ENCODE results near the gene PAPPA2.
"Not testable (repeated sequence)": the region's sequence is repeated elsewhere in the genome, so short reads cannot be mapped to it uniquely, and the experiment has no call there.

The PAPPA2 gene

DNA sequence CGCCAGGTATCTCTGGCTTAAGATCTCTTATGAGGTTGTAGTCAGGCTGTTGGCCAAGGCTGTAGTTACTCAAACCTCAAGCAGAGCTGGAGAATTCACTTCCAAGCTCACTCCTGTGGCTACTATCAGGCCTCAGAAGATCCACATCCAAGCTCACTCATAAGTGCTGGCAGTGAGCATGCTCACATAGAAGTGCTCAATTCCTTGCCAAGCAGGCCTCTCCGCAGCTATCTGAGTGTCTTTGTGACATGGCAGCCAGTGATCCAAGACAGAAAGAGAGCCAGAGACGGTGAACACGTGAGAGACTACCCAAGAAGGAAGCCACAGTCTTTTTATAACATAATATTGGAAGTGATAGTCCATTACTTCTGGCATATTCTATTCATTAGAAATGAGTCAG is 278.2 kb downstream of the PAPPA2 start:
- TF ChIP-seq GATA1 (IDR thresholded peaks at IDR 0.05; ENCODE audit: low read depth, low read length) (no peak), POLR2A (IDR thresholded peaks at IDR 0.05; ENCODE audit: low read length) (no peak)

GRCh38 chr1:176742322-176742721 is 279.3 kb downstream of the PAPPA2 start:
- DNase-seq, result no peak
- TF ChIP-seq POLR2A (IDR thresholded peaks at IDR 0.05; ENCODE audit: low read length) (no peak), GATA1 (IDR thresholded peaks at IDR 0.05; ENCODE audit: low read depth, low read length) (no peak)

More for the DNA sequence above, 278.2 kb downstream of the PAPPA2 start:
- no peak for DNase-seq

GRCh38 chr1:176744142-176744541 is 281.2 kb downstream of the PAPPA2 start:
- TF ChIP-seq GATA1 (IDR thresholded peaks at IDR 0.05; ENCODE audit: low read depth, low read length) (no peak), POLR2A (IDR thresholded peaks at IDR 0.05; ENCODE audit: low read length) (no peak)
- no peak for DNase-seq

- no peak for DNase-seq
- no peak for TF ChIP-seq GATA1 (IDR thresholded peaks at IDR 0.05; ENCODE audit: low read depth, low read length)
- TF ChIP-seq POLR2A (IDR thresholded peaks at IDR 0.05; ENCODE audit: low read length), result no peak
These were observed 283.0 kb downstream of the PAPPA2 start for GRCh38 chr1:176745945-176746344.

- TF ChIP-seq GATA1 (IDR thresholded peaks at IDR 0.05; ENCODE audit: low read depth, low read length), result no peak
- no peak for TF ChIP-seq POLR2A (IDR thresholded peaks at IDR 0.05; ENCODE audit: low read length)
- DNase-seq, result no peak
These were observed 289.5 kb downstream of the PAPPA2 start for GRCh38 chr1:176752505-176752904.

- DNase-seq, result no peak
- TF ChIP-seq GATA1 (IDR thresholded peaks at IDR 0.05; ENCODE audit: low read depth, low read length) (no peak), POLR2A (IDR thresholded peaks at IDR 0.05; ENCODE audit: low read length) (no peak)
These were observed 291.7 kb downstream of the PAPPA2 start for GRCh38 chr1:176754676-176755075.

DNA sequence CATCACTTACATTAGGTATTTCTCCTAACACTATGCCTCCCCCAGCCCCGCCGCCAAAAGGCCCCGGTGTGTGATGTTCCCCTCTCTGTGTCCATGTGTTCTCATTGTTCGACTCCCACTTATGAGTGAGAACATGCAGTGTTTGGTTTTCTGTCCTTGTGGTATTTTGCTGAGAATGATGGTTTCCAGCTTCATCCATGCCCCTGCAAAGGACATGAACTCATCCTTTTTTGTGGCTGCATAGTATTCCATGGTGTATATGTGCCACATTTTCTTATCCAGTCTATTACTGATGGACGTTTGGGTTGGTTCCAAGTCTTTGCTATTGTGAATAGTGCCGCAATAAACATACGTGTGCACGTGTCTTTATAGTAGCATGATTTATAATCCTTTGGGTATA is 293.8 kb downstream of the PAPPA2 start:
- DNase-seq, result not testable (repeated sequence)

GRCh38 chr1:176765608-176766007 is 302.6 kb downstream of the PAPPA2 start:
- DNase-seq, result no peak
- TF ChIP-seq GATA1 (IDR thresholded peaks at IDR 0.05; ENCODE audit: low read depth, low read length) (no peak), POLR2A (IDR thresholded peaks at IDR 0.05; ENCODE audit: low read length) (no peak)

DNA sequence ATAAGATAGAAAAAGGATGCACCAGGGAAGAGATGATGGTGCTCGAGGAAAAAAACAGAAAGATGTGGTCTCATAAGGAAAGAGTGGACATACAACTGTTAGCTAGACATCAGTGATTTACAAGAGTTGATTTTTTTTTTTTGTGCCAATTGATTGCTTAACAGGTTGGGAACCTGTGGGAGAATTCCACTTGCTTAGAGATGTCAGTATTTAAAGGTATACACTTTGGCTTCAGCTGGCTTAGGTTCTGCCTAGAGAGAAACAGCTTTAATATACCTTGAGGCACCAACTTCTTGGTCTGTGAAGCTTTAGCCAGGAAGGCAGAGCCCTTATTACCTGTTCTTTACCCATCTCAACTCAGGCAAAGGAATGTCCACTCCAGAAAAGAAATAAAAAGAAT is 303.8 kb downstream of the PAPPA2 start:
- no peak for TF ChIP-seq POLR2A (IDR thresholded peaks at IDR 0.05; ENCODE audit: low read length)
- TF ChIP-seq GATA1 (IDR thresholded peaks at IDR 0.05; ENCODE audit: low read depth, low read length), result no peak

GRCh38 chr1:176767714-176768136 is 304.8 kb downstream of the PAPPA2 start:
- no peak for DNase-seq
- no peak for TF ChIP-seq GATA1 (IDR thresholded peaks at IDR 0.05; ENCODE audit: low read depth, low read length)
- TF ChIP-seq POLR2A (IDR thresholded peaks at IDR 0.05; ENCODE audit: low read length), result no peak

More for the DNA sequence above, 303.8 kb downstream of the PAPPA2 start:
- no peak for DNase-seq

DNA sequence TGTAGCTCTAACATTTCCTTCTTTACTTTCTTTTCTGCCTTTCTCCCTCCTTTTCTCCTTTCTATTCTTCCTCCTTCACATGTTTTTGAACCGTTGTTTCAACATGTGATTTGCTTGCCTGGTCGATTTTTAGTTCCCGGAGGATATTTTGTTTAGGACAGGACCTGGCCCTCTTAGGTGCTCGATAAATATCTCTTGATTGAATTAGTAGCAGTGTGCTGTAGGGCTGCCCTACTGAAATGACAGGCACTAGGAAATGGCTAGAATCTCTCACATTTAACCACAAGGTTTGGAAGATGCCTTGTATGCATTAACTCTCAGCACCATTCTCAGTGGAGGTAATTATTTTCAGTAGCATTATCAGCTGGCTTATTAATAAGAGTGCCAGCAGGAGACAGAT is 305.6 kb downstream of the PAPPA2 start:
- DNase-seq, result no peak
- no peak for TF ChIP-seq POLR2A (IDR thresholded peaks at IDR 0.05; ENCODE audit: low read length)
- TF ChIP-seq GATA1 (IDR thresholded peaks at IDR 0.05; ENCODE audit: low read depth, low read length), result no peak

- no peak for DNase-seq
- TF ChIP-seq GATA1 (IDR thresholded peaks at IDR 0.05; ENCODE audit: low read depth, low read length), result no peak
These were observed 307.1 kb downstream of the PAPPA2 start for GRCh38 chr1:176770066-176770465.

DNA sequence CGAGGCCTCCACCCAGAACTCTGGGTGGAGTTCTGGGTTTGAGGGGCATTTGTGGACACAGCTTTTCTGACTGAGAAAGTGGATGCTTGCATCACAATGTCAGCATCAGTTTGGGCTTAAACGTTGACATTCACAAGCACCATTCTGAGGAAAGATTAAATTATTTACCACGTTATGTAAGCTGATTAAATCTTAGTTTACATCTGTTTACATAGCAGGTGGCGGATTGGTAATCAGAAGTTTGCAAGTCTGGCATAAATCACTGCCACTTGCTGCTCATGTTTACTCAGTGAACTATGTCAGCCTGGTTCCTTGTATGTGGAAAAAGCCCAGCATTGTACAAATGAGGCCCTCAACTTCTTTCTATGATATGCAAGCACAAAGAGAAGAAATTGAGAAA is 310.1 kb downstream of the PAPPA2 start:
- TF ChIP-seq POLR2A (IDR thresholded peaks at IDR 0.05; ENCODE audit: low read length) (no peak), GATA1 (IDR thresholded peaks at IDR 0.05; ENCODE audit: low read depth, low read length) (no peak)
- DNase-seq, result no peak

- DNase-seq, result no peak
- TF ChIP-seq POLR2A (IDR thresholded peaks at IDR 0.05; ENCODE audit: low read length) (no peak), GATA1 (IDR thresholded peaks at IDR 0.05; ENCODE audit: low read depth, low read length) (no peak)
These were observed 311.2 kb downstream of the PAPPA2 start for GRCh38 chr1:176774224-176774623.

GRCh38 chr1:176775378-176775777 is 312.4 kb downstream of the PAPPA2 start:
- DNase-seq, result no peak

DNA sequence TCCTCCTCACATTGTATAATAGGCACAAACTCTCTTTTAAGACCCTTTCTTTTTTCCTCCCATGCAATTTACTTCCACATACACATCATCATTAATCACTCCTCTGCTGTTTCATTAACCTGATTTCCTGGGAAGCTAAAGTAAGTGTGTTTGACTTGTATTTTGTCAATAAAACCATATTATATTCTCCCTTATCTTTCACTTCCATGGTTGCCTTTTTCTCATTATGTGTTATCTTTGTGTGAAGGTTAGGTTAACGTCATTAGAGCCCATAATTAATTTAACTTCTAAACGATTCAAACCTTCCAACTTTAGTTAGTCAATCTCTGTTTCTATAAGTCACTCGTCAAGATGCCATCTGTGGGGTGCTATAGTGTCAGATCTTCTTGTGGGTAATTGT is 313.0 kb downstream of the PAPPA2 start:
- no peak for DNase-seq
- TF ChIP-seq GATA1 (IDR thresholded peaks at IDR 0.05; ENCODE audit: low read depth, low read length) (no peak), POLR2A (IDR thresholded peaks at IDR 0.05; ENCODE audit: low read length) (no peak)

More at GRCh38 chr1:176775378-176775777, 312.4 kb downstream of the PAPPA2 start:
- TF ChIP-seq POLR2A (IDR thresholded peaks at IDR 0.05; ENCODE audit: low read length) (no peak), GATA1 (IDR thresholded peaks at IDR 0.05; ENCODE audit: low read depth, low read length) (no peak)
